HepG2 (cell line): ENCODE measurements around the gene TEKT5. TPM values are rescaled to one million over a fixed set of nuclear protein-coding genes. Genes with fewer than 3 reads are reported as not detected.

Source experiments
- GABPA ChIP-seq, 2 experiments: IDR thresholded peaks; 2 replicates each; pipeline ENCODE4 v1.6.1; 2011 to 2016; ENCODE audit warnings: low read depth in 2 of 2, low read length in 1 of 2, missing biosample characterization in 1 of 2, missing genetic modification characterization in 1 of 2
- IKZF1 ChIP-seq: fragments of 450-650 bp; IDR thresholded peaks from 2 replicates; pipeline ENCODE4 v1.7.1; 2016
- NFIC ChIP-seq: IDR thresholded peaks from 2 replicates; pipeline ENCODE4 v1.6.1; 2012; ENCODE audit warnings: mild to moderate bottlenecking, low read length, inconsistent platforms
- POLR2G ChIP-seq: fragments of 200-400 bp; formaldehyde crosslinking; IDR thresholded peaks from 2 replicates; pipeline ENCODE4 v1.6.1; 2018; ENCODE audit warnings: mild to moderate bottlenecking, low read depth, low read length, moderate library complexity
- PPARG ChIP-seq: conservative IDR thresholded peaks from 2 replicates; pipeline ENCODE4 v1.6.1; 2016; ENCODE audit warnings: missing biosample characterization, missing genetic modification reagents
- SMARCE1 ChIP-seq: fragments of 450-650 bp; IDR thresholded peaks from 2 replicates; pipeline ENCODE4 v1.6.1; 2017; ENCODE audit warnings: borderline replicate concordance
- TAF1 ChIP-seq: sonication (generic); formaldehyde crosslinking; IDR thresholded peaks from 2 replicates; pipeline ENCODE4 v1.4.0; 2020; ENCODE audit warnings: missing genetic modification reagents
- ZBTB7B ChIP-seq: sonication (generic); formaldehyde crosslinking; IDR thresholded peaks from 2 replicates; pipeline ENCODE4 v1.4.0; 2020; ENCODE audit warnings: missing genetic modification reagents
- ZFY ChIP-seq: sonication (generic); formaldehyde crosslinking; IDR thresholded peaks from 2 replicates; pipeline ENCODE4 v1.4.0; 2020; ENCODE audit warnings: missing genetic modification reagents
- ZNF225 ChIP-seq: sonication (generic); formaldehyde crosslinking; IDR thresholded peaks from 2 replicates; pipeline ENCODE4 v1.4.0; 2020; ENCODE audit warnings: mild to moderate bottlenecking, missing genetic modification reagents
- ZNF282 ChIP-seq: fragments of 450-650 bp; IDR thresholded peaks from 2 replicates; pipeline ENCODE4 v1.6.1; 2018; ENCODE audit not compliant: partially characterized antibody
- ZNF558 ChIP-seq: sonication (generic); formaldehyde crosslinking; IDR thresholded peaks from 2 replicates; pipeline ENCODE4 v1.9.0; 2022; ENCODE audit warnings: mild to moderate bottlenecking, missing genetic modification reagents, borderline replicate concordance
- ZNF781 ChIP-seq: sonication (generic); formaldehyde crosslinking; IDR thresholded peaks from 2 replicates; pipeline ENCODE4 v1.5.1; 2020; ENCODE audit warnings: borderline replicate concordance, mild to moderate bottlenecking, missing genetic modification reagents; ENCODE audit errors: not compliant biosample characterization
- ZNF878 ChIP-seq: sonication (generic); formaldehyde crosslinking; IDR thresholded peaks from 2 replicates; pipeline ENCODE4 v1.8.1; 2023; ENCODE audit warnings: mild to moderate bottlenecking, missing genetic modification reagents, moderate library complexity
- polyA plus RNA-seq, 8 experiments: library from polyadenylated mRNA; depleted of rRNA in 3 of 8; stranded (reverse) in 7 of 8; unstranded in 1 of 8; fragments of >200 nt; fragmentation: Illumina TruSeq in 4 of 8; extraction: Trizol in 4 of 8; gene quantifications; 2 replicates each; pipeline versions ENCODE4 v1.2.1 to v1.2.3, GENCODE V29; 2011 to 2016; ENCODE audit warnings: low read depth in 4 of 8, missing spikeins in 1 of 8, mixed read lengths in 1 of 8; ENCODE audit not compliant: insufficient read depth in 1 of 8
- total RNA-seq, 5 experiments: library from RNA; depleted of rRNA; stranded (reverse); fragments of >200 nt; fragmentation: Illumina TruSeq; extraction: Trizol; gene quantifications; 2 replicates each; pipeline ENCODE4 v1.2.3, GENCODE V29; 2016; ENCODE audit warnings: low read depth in 1 of 5
- TF ChIP-seq, protein P1 (sequence below): sonication (generic); formaldehyde crosslinking; IDR thresholded peaks from 2 replicates; pipeline ENCODE4 v1.4.0; 2020; ENCODE audit warnings: mild to moderate bottlenecking, missing genetic modification reagents
- TF ChIP-seq, protein P2 (sequence below): sonication (generic); formaldehyde crosslinking; IDR thresholded peaks from 2 replicates; pipeline ENCODE4; 2020; ENCODE audit warnings: missing genetic modification reagents, mild to moderate bottlenecking, borderline replicate concordance
- TF ChIP-seq, protein P3 (sequence below): sonication (generic); formaldehyde crosslinking; IDR thresholded peaks from 2 replicates; pipeline ENCODE4 v1.9.0; 2021; ENCODE audit warnings: missing genetic modification reagents, mild to moderate bottlenecking, borderline replicate concordance
- TF ChIP-seq, protein P4 (sequence below): sonication (generic); formaldehyde crosslinking; IDR thresholded peaks from 2 replicates; pipeline ENCODE4 v1.4.0; 2020; ENCODE audit warnings: missing genetic modification reagents

TEKT5 gene
- total and polyA plus RNA-seq, 2 of the 13 experiments (the other 11 are each of a cell fraction or from before 2014, with no cell fraction given) = 0.16 TPM; not detected in 1

DNA sequence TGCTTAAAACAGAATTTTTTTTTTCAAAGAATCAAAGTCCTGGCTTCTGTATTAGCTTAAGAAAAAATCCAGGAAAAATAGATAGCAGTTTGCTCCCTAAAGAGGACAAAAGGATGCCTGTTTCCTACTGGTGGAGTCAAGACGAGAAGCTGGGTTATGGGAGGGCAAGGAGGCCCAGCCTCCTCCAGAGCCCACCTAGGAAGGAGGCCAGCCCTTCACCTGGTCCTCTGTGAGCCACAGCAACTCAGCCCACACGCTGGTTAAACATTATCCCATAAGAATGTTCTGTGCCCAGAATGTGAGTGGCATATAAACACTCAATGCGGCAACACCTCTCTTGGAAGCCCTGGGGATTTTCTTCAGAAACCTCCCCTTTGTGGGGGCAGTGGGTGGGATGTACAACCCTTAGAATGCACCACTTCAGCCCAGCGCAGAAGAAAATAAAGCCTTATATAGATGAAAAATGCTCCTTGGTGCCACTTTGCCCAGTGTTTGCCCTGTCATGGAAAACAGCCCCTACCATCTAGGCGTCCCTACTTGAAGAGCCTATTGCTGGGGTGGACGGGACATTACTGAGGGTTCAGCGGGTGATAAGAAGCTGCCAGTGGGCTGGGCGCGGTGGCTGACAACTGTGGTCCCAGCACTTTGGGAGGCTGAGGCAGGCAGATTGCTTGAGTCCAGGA, 48.0 kb downstream of the TEKT5 start (continued):
- TF ChIP-seq, protein P1, sequence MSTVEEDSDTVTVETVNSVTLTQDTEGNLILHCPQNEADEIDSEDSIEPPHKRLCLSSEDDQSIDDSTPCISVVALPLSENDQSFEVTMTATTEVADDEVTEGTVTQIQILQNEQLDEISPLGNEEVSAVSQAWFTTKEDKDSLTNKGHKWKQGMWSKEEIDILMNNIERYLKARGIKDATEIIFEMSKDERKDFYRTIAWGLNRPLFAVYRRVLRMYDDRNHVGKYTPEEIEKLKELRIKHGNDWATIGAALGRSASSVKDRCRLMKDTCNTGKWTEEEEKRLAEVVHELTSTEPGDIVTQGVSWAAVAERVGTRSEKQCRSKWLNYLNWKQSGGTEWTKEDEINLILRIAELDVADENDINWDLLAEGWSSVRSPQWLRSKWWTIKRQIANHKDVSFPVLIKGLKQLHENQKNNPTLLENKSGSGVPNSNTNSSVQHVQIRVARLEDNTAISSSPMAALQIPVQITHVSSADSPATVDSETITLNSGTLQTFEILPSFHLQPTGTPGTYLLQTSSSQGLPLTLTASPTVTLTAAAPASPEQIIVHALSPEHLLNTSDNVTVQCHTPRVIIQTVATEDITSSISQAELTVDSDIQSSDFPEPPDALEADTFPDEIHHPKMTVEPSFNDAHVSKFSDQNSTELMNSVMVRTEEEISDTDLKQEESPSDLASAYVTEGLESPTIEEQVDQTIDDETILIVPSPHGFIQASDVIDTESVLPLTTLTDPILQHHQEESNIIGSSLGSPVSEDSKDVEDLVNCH (CRISPR knock-in tag) = no peak
- TF ChIP-seq ZNF225 (CRISPR knock-in tag) = 0 out of 2 replicates have a peak, but pooled peaks have one; percentile 13
- TF ChIP-seq SMARCE1 = no peak
- TF ChIP-seq, protein P2, sequence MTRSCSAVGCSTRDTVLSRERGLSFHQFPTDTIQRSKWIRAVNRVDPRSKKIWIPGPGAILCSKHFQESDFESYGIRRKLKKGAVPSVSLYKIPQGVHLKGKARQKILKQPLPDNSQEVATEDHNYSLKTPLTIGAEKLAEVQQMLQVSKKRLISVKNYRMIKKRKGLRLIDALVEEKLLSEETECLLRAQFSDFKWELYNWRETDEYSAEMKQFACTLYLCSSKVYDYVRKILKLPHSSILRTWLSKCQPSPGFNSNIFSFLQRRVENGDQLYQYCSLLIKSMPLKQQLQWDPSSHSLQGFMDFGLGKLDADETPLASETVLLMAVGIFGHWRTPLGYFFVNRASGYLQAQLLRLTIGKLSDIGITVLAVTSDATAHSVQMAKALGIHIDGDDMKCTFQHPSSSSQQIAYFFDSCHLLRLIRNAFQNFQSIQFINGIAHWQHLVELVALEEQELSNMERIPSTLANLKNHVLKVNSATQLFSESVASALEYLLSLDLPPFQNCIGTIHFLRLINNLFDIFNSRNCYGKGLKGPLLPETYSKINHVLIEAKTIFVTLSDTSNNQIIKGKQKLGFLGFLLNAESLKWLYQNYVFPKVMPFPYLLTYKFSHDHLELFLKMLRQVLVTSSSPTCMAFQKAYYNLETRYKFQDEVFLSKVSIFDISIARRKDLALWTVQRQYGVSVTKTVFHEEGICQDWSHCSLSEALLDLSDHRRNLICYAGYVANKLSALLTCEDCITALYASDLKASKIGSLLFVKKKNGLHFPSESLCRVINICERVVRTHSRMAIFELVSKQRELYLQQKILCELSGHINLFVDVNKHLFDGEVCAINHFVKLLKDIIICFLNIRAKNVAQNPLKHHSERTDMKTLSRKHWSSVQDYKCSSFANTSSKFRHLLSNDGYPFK (CRISPR knock-in tag) = no peak
- peak; percentile 23; the same call in 1 of the 2 replicates for TF ChIP-seq POLR2G
- peak; percentile 54 for TF ChIP-seq ZNF781 (CRISPR knock-in tag)
- TF ChIP-seq ZNF878 (CRISPR knock-in tag) = no peak
- no peak for TF ChIP-seq PPARG (CRISPR knock-in tag)
- no peak for TF ChIP-seq GABPA (IDR thresholded peaks at IDR 0.05; ENCODE audit: low read depth, low read length)
- TF ChIP-seq GABPA (CRISPR knock-in tag; IDR thresholded peaks at IDR 0.05; ENCODE audit: low read depth) = no peak
- TF ChIP-seq, protein P3, sequence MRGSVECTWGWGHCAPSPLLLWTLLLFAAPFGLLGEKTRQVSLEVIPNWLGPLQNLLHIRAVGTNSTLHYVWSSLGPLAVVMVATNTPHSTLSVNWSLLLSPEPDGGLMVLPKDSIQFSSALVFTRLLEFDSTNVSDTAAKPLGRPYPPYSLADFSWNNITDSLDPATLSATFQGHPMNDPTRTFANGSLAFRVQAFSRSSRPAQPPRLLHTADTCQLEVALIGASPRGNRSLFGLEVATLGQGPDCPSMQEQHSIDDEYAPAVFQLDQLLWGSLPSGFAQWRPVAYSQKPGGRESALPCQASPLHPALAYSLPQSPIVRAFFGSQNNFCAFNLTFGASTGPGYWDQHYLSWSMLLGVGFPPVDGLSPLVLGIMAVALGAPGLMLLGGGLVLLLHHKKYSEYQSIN = no peak
- TF ChIP-seq ZNF558 (CRISPR knock-in tag) = no peak
- no peak for TF ChIP-seq ZNF282
- no peak for TF ChIP-seq TAF1
- TF ChIP-seq NFIC = no peak
- TF ChIP-seq, protein P4, sequence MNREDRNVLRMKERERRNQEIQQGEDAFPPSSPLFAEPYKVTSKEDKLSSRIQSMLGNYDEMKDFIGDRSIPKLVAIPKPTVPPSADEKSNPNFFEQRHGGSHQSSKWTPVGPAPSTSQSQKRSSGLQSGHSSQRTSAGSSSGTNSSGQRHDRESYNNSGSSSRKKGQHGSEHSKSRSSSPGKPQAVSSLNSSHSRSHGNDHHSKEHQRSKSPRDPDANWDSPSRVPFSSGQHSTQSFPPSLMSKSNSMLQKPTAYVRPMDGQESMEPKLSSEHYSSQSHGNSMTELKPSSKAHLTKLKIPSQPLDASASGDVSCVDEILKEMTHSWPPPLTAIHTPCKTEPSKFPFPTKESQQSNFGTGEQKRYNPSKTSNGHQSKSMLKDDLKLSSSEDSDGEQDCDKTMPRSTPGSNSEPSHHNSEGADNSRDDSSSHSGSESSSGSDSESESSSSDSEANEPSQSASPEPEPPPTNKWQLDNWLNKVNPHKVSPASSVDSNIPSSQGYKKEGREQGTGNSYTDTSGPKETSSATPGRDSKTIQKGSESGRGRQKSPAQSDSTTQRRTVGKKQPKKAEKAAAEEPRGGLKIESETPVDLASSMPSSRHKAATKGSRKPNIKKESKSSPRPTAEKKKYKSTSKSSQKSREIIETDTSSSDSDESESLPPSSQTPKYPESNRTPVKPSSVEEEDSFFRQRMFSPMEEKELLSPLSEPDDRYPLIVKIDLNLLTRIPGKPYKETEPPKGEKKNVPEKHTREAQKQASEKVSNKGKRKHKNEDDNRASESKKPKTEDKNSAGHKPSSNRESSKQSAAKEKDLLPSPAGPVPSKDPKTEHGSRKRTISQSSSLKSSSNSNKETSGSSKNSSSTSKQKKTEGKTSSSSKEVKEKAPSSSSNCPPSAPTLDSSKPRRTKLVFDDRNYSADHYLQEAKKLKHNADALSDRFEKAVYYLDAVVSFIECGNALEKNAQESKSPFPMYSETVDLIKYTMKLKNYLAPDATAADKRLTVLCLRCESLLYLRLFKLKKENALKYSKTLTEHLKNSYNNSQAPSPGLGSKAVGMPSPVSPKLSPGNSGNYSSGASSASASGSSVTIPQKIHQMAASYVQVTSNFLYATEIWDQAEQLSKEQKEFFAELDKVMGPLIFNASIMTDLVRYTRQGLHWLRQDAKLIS (CRISPR knock-in tag) = no peak
- peak; percentile 83 for TF ChIP-seq ZBTB7B (CRISPR knock-in tag)
- TF ChIP-seq ZFY = no peak
- TF ChIP-seq IKZF1 = no peak
